Stimulated activated memory B cell treated with anti-CD40 and anti-IgM and Interleukin-4, amounts not matched to agents 10 μg/mL and 1 μg/mL and 100 μg/mL, for 72 hours (primary cell): Measurements from ENCODE around the gene THG1L.
A peak's percentile ranks its signal among the peaks of the same experiment; 100 is the strongest.

Experiments used
- ATAC-seq: fragments of 150-1000 bp; cut with Tn5 transposase; 2 replicates; pipeline ENCODE4 v1.10.0; 2021
- H3K27ac Mint-ChIP-seq: one replicate; pipeline ENCODE4 v1.8.0; 2022; ENCODE audit warnings: mild to moderate bottlenecking, mixed read lengths
- H3K27me3 Mint-ChIP-seq: one replicate; pipeline ENCODE4 v1.8.0; 2022; ENCODE audit warnings: mixed read lengths
- H3K36me3 Mint-ChIP-seq: one replicate; pipeline ENCODE4 v1.8.0; 2022; ENCODE audit warnings: mixed read lengths
- H3K4me1 Mint-ChIP-seq: one replicate; pipeline ENCODE4 v1.8.0; 2022; ENCODE audit warnings: mixed read lengths
- H3K4me3 Mint-ChIP-seq: one replicate; pipeline ENCODE4 v1.8.0; 2022; ENCODE audit warnings: mild to moderate bottlenecking, moderate library complexity, mixed read lengths
- H3K9me3 Mint-ChIP-seq: one replicate; pipeline ENCODE4 v1.8.0; 2022; ENCODE audit warnings: mixed read lengths

Gene THG1L

GRCh38 chr5:157741131-157741530 is 9.9 kb downstream of the THG1L start:
- Mint-ChIP-seq H3K36me3 (peaks cover 20% of the 10 kb centered on the region), H3K9me3 (no peaks in the 10 kb centered on the region), H3K4me1 (peaks cover 19% of the 10 kb centered on the region), H3K27ac (no peak overlapping the region), H3K27me3 (no peaks in the 10 kb centered on the region), H3K4me3 (no peak overlapping the region)
- no peak for ATAC-seq

- peaks cover 12% of the 10 kb centered on the region for H3K36me3 Mint-ChIP-seq
- peaks cover 34% of the 10 kb centered on the region for H3K4me1 Mint-ChIP-seq
- peak within 1 kb of the TSS; percentile 60 for H3K27ac Mint-ChIP-seq
- no peaks in the 10 kb centered on the region for H3K9me3 Mint-ChIP-seq
- ATAC-seq, result peak; percentile 95
- H3K27me3 Mint-ChIP-seq, result no peaks in the 10 kb centered on the region
- H3K4me3 Mint-ChIP-seq, result peak within 1 kb of the TSS; percentile 86
These were observed 12.2 kb downstream of the THG1L start, which contains the start of gene LSM11 for GRCh38 chr5:157743163-157744050. Gene LSM11, plus strand, starts transcription at chr5:157743712. Its CDS starts 39 bp downstream, at chr5:157743751.

GRCh38 chr5:157744051-157745011 is 13.1 kb downstream of the THG1L start:
- Mint-ChIP-seq H3K27me3 (no peaks in the 10 kb centered on the region), H3K4me1 (peaks cover 39% of the 10 kb centered on the region), H3K4me3 (peak overlapping the region; percentile 86), H3K27ac (peak overlapping the region; percentile 60), H3K9me3 (no peaks in the 10 kb centered on the region), H3K36me3 (peaks cover 3% of the 10 kb centered on the region)
- ATAC-seq, result peak; percentile 64

- no peak for ATAC-seq
- Mint-ChIP-seq H3K9me3 (no peaks in the 10 kb centered on the region), H3K27me3 (no peaks in the 10 kb centered on the region), H3K4me1 (peaks cover 39% of the 10 kb centered on the region), H3K36me3 (no peaks in the 10 kb centered on the region), H3K4me3 (no peak overlapping the region), H3K27ac (no peak overlapping the region)
These were observed 13.8 kb downstream of the THG1L start for GRCh38 chr5:157745041-157745456.

- H3K36me3 Mint-ChIP-seq, result peaks cover under 1% of the 10 kb centered on the region
- no peaks in the 10 kb centered on the region for H3K9me3 Mint-ChIP-seq
- H3K4me1 Mint-ChIP-seq, result peaks cover 39% of the 10 kb centered on the region
- no peak overlapping the region for H3K4me3 Mint-ChIP-seq
- peak overlapping the region; percentile 31 for H3K27ac Mint-ChIP-seq
- no peaks in the 10 kb centered on the region for H3K27me3 Mint-ChIP-seq
- no peak for ATAC-seq
These were observed 16.0 kb downstream of the THG1L start for GRCh38 chr5:157747173-157747740.

- peak; percentile 54 for ATAC-seq
- peak overlapping the region; percentile 31 for H3K27ac Mint-ChIP-seq
- no peaks in the 10 kb centered on the region for H3K9me3 Mint-ChIP-seq
- H3K4me1 Mint-ChIP-seq, result peaks cover 37% of the 10 kb centered on the region
- peaks cover 8% of the 10 kb centered on the region for H3K36me3 Mint-ChIP-seq
- no peak overlapping the region for H3K4me3 Mint-ChIP-seq
- no peaks in the 10 kb centered on the region for H3K27me3 Mint-ChIP-seq
These were observed 16.8 kb downstream of the THG1L start for GRCh38 chr5:157747766-157748700.

GRCh38 chr5:157748760-157749461 is 17.7 kb downstream of the THG1L start:
- ATAC-seq, result no peak
- H3K4me3 Mint-ChIP-seq, result no peak overlapping the region
- H3K36me3 Mint-ChIP-seq, result peaks cover 10% of the 10 kb centered on the region
- no peaks in the 10 kb centered on the region for H3K27me3 Mint-ChIP-seq
- H3K27ac Mint-ChIP-seq, result peak overlapping the region; percentile 31
- peaks cover 34% of the 10 kb centered on the region for H3K4me1 Mint-ChIP-seq
- H3K9me3 Mint-ChIP-seq, result no peaks in the 10 kb centered on the region

- no peak for ATAC-seq
- Mint-ChIP-seq H3K36me3 (peaks cover 10% of the 10 kb centered on the region), H3K4me3 (no peak overlapping the region), H3K9me3 (no peaks in the 10 kb centered on the region), H3K27me3 (no peaks in the 10 kb centered on the region), H3K27ac (no peak overlapping the region), H3K4me1 (peaks cover 30% of the 10 kb centered on the region)
These were observed 18.2 kb downstream of the THG1L start for GRCh38 chr5:157749462-157749799.

- Mint-ChIP-seq H3K27me3 (no peaks in the 10 kb centered on the region), H3K27ac (no peak overlapping the region), H3K9me3 (no peaks in the 10 kb centered on the region), H3K4me1 (peaks cover 23% of the 10 kb centered on the region), H3K4me3 (no peak overlapping the region), H3K36me3 (peaks cover 18% of the 10 kb centered on the region)
- ATAC-seq, result no peak
These were observed 19.1 kb downstream of the THG1L start for GRCh38 chr5:157750320-157750719.

GRCh38 chr5:157756122-157756521 is 24.9 kb downstream of the THG1L start:
- H3K27ac Mint-ChIP-seq, result no peak overlapping the region
- no peak overlapping the region for H3K4me3 Mint-ChIP-seq
- H3K27me3 Mint-ChIP-seq, result no peaks in the 10 kb centered on the region
- peaks cover 7% of the 10 kb centered on the region for H3K4me1 Mint-ChIP-seq
- no peak for ATAC-seq
- H3K36me3 Mint-ChIP-seq, result peaks cover 51% of the 10 kb centered on the region
- H3K9me3 Mint-ChIP-seq, result no peaks in the 10 kb centered on the region

- Mint-ChIP-seq H3K9me3 (no peaks in the 10 kb centered on the region), H3K36me3 (peaks cover 41% of the 10 kb centered on the region), H3K27me3 (no peaks in the 10 kb centered on the region), H3K4me1 (peaks cover 7% of the 10 kb centered on the region), H3K27ac (no peak overlapping the region), H3K4me3 (no peak overlapping the region)
- ATAC-seq, result no peak
These were observed 27.5 kb downstream of the THG1L start for GRCh38 chr5:157758706-157759105.

GRCh38 chr5:157761690-157762621 is 30.7 kb downstream of the THG1L start:
- H3K9me3 Mint-ChIP-seq, result no peaks in the 10 kb centered on the region
- H3K27me3 Mint-ChIP-seq, result no peaks in the 10 kb centered on the region
- peak; percentile 77 for ATAC-seq
- no peak overlapping the region for H3K4me3 Mint-ChIP-seq
- peaks cover 7% of the 10 kb centered on the region for H3K4me1 Mint-ChIP-seq
- H3K36me3 Mint-ChIP-seq, result peaks cover 17% of the 10 kb centered on the region
- H3K27ac Mint-ChIP-seq, result no peak overlapping the region

- H3K36me3 Mint-ChIP-seq, result peaks cover 10% of the 10 kb centered on the region
- no peaks in the 10 kb centered on the region for H3K27me3 Mint-ChIP-seq
- no peaks in the 10 kb centered on the region for H3K9me3 Mint-ChIP-seq
- H3K4me3 Mint-ChIP-seq, result no peak overlapping the region
- no peak for ATAC-seq
- no peaks in the 10 kb centered on the region for H3K4me1 Mint-ChIP-seq
- no peak overlapping the region for H3K27ac Mint-ChIP-seq
These were observed 33.3 kb downstream of the THG1L start for GRCh38 chr5:157764531-157764930.
